Islet precursor cell (in vitro differentiated cells): ENCODE data around the gene SRRM3.
"Not testable (repeated sequence)": the region's sequence is repeated elsewhere in the genome, so short reads cannot be mapped to it uniquely, and the experiment has no call there.

Experiments used
- DNase-seq: peaks from one replicate; pipeline ENCODE4 v3.0.0-alpha.2; 2018

SRRM3 gene

GRCh38 chr7:76267107-76267893, 65.6 kb downstream of the SRRM3 start:
- DNase-seq, result no peak

GRCh38 chr7:76267894-76268183, 66.1 kb downstream of the SRRM3 start:
- no peak for DNase-seq

GRCh38 chr7:76268376-76268775, 66.7 kb downstream of the SRRM3 start:
- DNase-seq, result no peak

- DNase-seq, result no peak
Observed at GRCh38 chr7:76269895-76270294, 68.2 kb downstream of the SRRM3 start.

- DNase-seq, result not testable (repeated sequence)
Observed at GRCh38 chr7:76271384-76271783, 69.7 kb downstream of the SRRM3 start.

GRCh38 chr7:76272142-76272541, 70.4 kb downstream of the SRRM3 start:
- no peak for DNase-seq

- DNase-seq, result no peak
Observed at GRCh38 chr7:76272851-76273497, 71.3 kb downstream of the SRRM3 start.

- no peak for DNase-seq
Observed at GRCh38 chr7:76273503-76273902, 71.8 kb downstream of the SRRM3 start.

GRCh38 chr7:76278540-76278939, 76.8 kb downstream of the SRRM3 start:
- no peak for DNase-seq

GRCh38 chr7:76280408-76280807, 78.7 kb downstream of the SRRM3 start:
- DNase-seq, result no peak

GRCh38 chr7:76281006-76281705, 79.5 kb downstream of the SRRM3 start:
- no peak for DNase-seq

GRCh38 chr7:76281706-76282343, 80.1 kb downstream of the SRRM3 start:
- no peak for DNase-seq

GRCh38 chr7:76282344-76283253, 80.9 kb downstream of the SRRM3 start:
- peak; percentile 83 for DNase-seq

- no peak for DNase-seq
Observed at GRCh38 chr7:76283254-76284159, 81.8 kb downstream of the SRRM3 start.

- no peak for DNase-seq
Observed at GRCh38 chr7:76285604-76286374, 84.1 kb downstream of the SRRM3 start.

- DNase-seq, result no peak
Observed at GRCh38 chr7:76286842-76287403, 85.2 kb downstream of the SRRM3 start.

GRCh38 chr7:76290847-76291350, 89.2 kb downstream of the SRRM3 start:
- not testable (repeated sequence) for DNase-seq

- peak; percentile 99 for DNase-seq
Observed at GRCh38 chr7:76291351-76292212, 89.9 kb downstream of the SRRM3 start.

- no peak for DNase-seq
Observed at GRCh38 chr7:76292213-76292573, 90.5 kb downstream of the SRRM3 start.
